H9 (cell line): ENCODE measurements around the gene IRAK4. TPM values are rescaled to one million over a fixed set of nuclear protein-coding genes. Genes with fewer than 3 reads are reported as not detected.

Experiments
- DNase-seq: peaks from one replicate; pipeline ENCODE4 v3.0.0-alpha.2; 2017
- H2AFZ ChIP-seq: one replicate; pipeline ENCODE4 v1.6.1; 2013; ENCODE audit warnings: mild to moderate bottlenecking, low read length, control low read depth, moderate library complexity
- H2AK5ac ChIP-seq: 2 replicates; pipeline ENCODE4 v1.6.1; 2013; ENCODE audit warnings: low read length, control low read depth, mixed read lengths; ENCODE audit not compliant: insufficient read length
- H2BK120ac ChIP-seq: one replicate; pipeline ENCODE4 v1.6.1; 2013; ENCODE audit warnings: low read depth, mild to moderate bottlenecking, low read length, control low read depth, inconsistent platforms; ENCODE audit not compliant: poor library complexity, severe bottlenecking
- H2BK12ac ChIP-seq: 2 replicates; pipeline ENCODE4 v1.6.1; 2013; ENCODE audit warnings: low read length, control low read depth, mixed read lengths, low read depth; ENCODE audit not compliant: insufficient read length
- H2BK15ac ChIP-seq: 2 replicates; pipeline ENCODE4 v1.6.1; 2013; ENCODE audit warnings: low read depth, low read length, control low read depth
- H2BK20ac ChIP-seq: one replicate; pipeline ENCODE4 v1.6.1; 2013; ENCODE audit warnings: low read depth, mild to moderate bottlenecking, low read length, control low read depth, inconsistent platforms; ENCODE audit not compliant: poor library complexity, severe bottlenecking
- H2BK5ac ChIP-seq: 2 replicates; pipeline ENCODE4 v1.6.1; 2013; ENCODE audit warnings: low read length, control low read depth, mixed read lengths; ENCODE audit not compliant: insufficient read length
- H3K14ac ChIP-seq: 2 replicates; pipeline ENCODE4 v1.6.1; 2013; ENCODE audit warnings: low read length, control low read depth; ENCODE audit not compliant: insufficient read depth
- H3K18ac ChIP-seq: 2 replicates; pipeline ENCODE4 v1.6.1; 2013; ENCODE audit warnings: low read depth, mild to moderate bottlenecking, mixed read lengths, low read length, control low read depth; ENCODE audit not compliant: insufficient read length
- H3K23ac ChIP-seq: 2 replicates; pipeline ENCODE4 v1.6.1; 2013; ENCODE audit warnings: low read length, control low read depth, mixed read lengths, low read depth; ENCODE audit not compliant: insufficient read length
- H3K23me2 ChIP-seq: 2 replicates; pipeline ENCODE4 v1.6.1; 2013; ENCODE audit warnings: low read depth, mild to moderate bottlenecking, mixed read lengths, low read length, control low read depth; ENCODE audit not compliant: insufficient read length, poor library complexity, severe bottlenecking
- H3K27ac ChIP-seq: 2 replicates; pipeline ENCODE4 v1.5.1; 2013; ENCODE audit warnings: low read length, control low read depth, mixed read lengths, low read depth; ENCODE audit not compliant: insufficient read length
- H3K27me3 ChIP-seq: 2 replicates; pipeline ENCODE4 v1.6.1; 2013; ENCODE audit warnings: low read length, control low read depth, inconsistent platforms; ENCODE audit not compliant: insufficient read depth
- H3K4ac ChIP-seq: 2 replicates; pipeline ENCODE4 v1.6.1; 2013; ENCODE audit warnings: low read depth, mild to moderate bottlenecking, control low read depth, inconsistent platforms, low read length, moderate library complexity
- H3K4me1 ChIP-seq: 2 replicates; pipeline ENCODE4 v1.6.1; 2013; ENCODE audit warnings: low read length, control low read depth, inconsistent platforms; ENCODE audit not compliant: insufficient read depth
- H3K4me2 ChIP-seq: 2 replicates; pipeline ENCODE4 v1.6.1; 2013; ENCODE audit warnings: low read length, control low read depth, mixed read lengths; ENCODE audit not compliant: insufficient read length, insufficient read depth
- H3K56ac ChIP-seq: 2 replicates; pipeline ENCODE4 v1.6.1; 2013; ENCODE audit warnings: low read depth, mild to moderate bottlenecking, mixed read lengths, low read length, control low read depth; ENCODE audit not compliant: insufficient read length
- H3K79me1 ChIP-seq: 2 replicates; pipeline ENCODE4 v1.6.1; 2013; ENCODE audit warnings: low read depth, mild to moderate bottlenecking, moderate library complexity, low read length, control low read depth, inconsistent platforms; ENCODE audit not compliant: insufficient read depth, poor library complexity, severe bottlenecking
- H3K79me2 ChIP-seq: 2 replicates; pipeline ENCODE4 v1.6.1; 2013; ENCODE audit warnings: low read length, control low read depth, inconsistent platforms; ENCODE audit not compliant: insufficient read depth
- H3K9ac ChIP-seq: 2 replicates; pipeline ENCODE4 v1.6.1; 2013; ENCODE audit warnings: low read length, control low read depth, mixed read lengths; ENCODE audit not compliant: insufficient read length; ENCODE audit errors: extremely low read depth
- H3K9me3 ChIP-seq: one replicate; pipeline ENCODE4 v1.6.1; 2013; ENCODE audit warnings: low read depth, low read length, inconsistent platforms; ENCODE audit not compliant: control insufficient read depth
- H3T11ph ChIP-seq: one replicate; pipeline ENCODE4 v1.6.1; 2013; ENCODE audit warnings: mild to moderate bottlenecking, low read length, control low read depth, inconsistent platforms
- H4K20me1 ChIP-seq: one replicate; pipeline ENCODE4 v1.6.1; 2013; ENCODE audit not compliant: control insufficient read depth, insufficient read length, insufficient read depth
- H4K5ac ChIP-seq: 2 replicates; pipeline ENCODE4 v1.6.1; 2013; ENCODE audit warnings: low read depth, mild to moderate bottlenecking, mixed read lengths, low read length, control low read depth; ENCODE audit not compliant: insufficient read length
- H4K8ac ChIP-seq: replicated peaks from 2 replicates; pipeline ENCODE4 v1.6.1; 2013; ENCODE audit warnings: low read length, control low read depth, mixed read lengths, low read depth; ENCODE audit not compliant: insufficient read length
- H4K91ac ChIP-seq: 2 replicates; pipeline ENCODE4 v1.6.1; 2013; ENCODE audit warnings: low read depth, mild to moderate bottlenecking, moderate library complexity, mixed read lengths, low read length, control low read depth; ENCODE audit not compliant: insufficient read length
- H3K27ac Mint-ChIP-seq, 3 experiments: 2 replicates in 2 of 3; 3 replicates in 1 of 3; pipeline ENCODE4 v1.8.0; 2020 to 2021; ENCODE audit warnings: mixed read lengths in 3 of 3, mild to moderate bottlenecking in 1 of 3, moderate library complexity in 1 of 3
- H3K27me3 Mint-ChIP-seq: 2 replicates; pipeline ENCODE4 v1.8.0; 2021; ENCODE audit warnings: low read depth, mild to moderate bottlenecking, moderate library complexity, mixed read lengths
- H3K36me3 Mint-ChIP-seq, 3 experiments: 2 replicates in 2 of 3; 3 replicates in 1 of 3; pipeline ENCODE4 v1.8.0; 2020 to 2021; ENCODE audit warnings: low read depth in 3 of 3, mixed read lengths in 3 of 3; ENCODE audit not compliant: insufficient read depth in 1 of 3
- H3K4me1 Mint-ChIP-seq, 2 experiments: 2 replicates each; pipeline ENCODE4 v1.8.0; 2020; ENCODE audit warnings: mixed read lengths in 2 of 2
- H3K4me3 Mint-ChIP-seq, 2 experiments: 2 replicates in 1 of 2; 3 replicates in 1 of 2; pipeline ENCODE4 v1.8.0; 2020 to 2021; ENCODE audit warnings: mild to moderate bottlenecking in 2 of 2, mixed read lengths in 2 of 2, moderate library complexity in 1 of 2
- H3K9me3 Mint-ChIP-seq, 2 experiments: 2 replicates in 1 of 2; 3 replicates in 1 of 2; pipeline ENCODE4 v1.8.0; 2020; ENCODE audit warnings: mild to moderate bottlenecking in 2 of 2, mixed read lengths in 2 of 2, moderate library complexity in 1 of 2
- CTCF ChIP-seq: fragments of 200-600 bp; sonication (generic); conservative IDR thresholded peaks from 3 replicates; pipeline ENCODE4 v1.8.0; 2021; ENCODE audit warnings: antibody characterized with exemption, mild to moderate bottlenecking
- WGBS: extraction: QIAGEN DNeasy Blood & Tissue Kit; methylation state at CpG from one replicate; pipeline ENCODE4 v1.1.7; 2013; ENCODE audit warnings: missing lambda C conversion rate, low lambda C conversion rate, mixed read lengths; ENCODE audit not compliant: insufficient read length; ENCODE audit errors: extremely low coverage; 5-methylcytosine and 5-hydroxymethylcytosine counted together
- total RNA-seq: library from RNA; stranded (reverse); gene quantifications from 2 replicates; pipeline ENCODE4 v1.2.1, GENCODE V29; 2021

Gene IRAK4
- total RNA-seq, 1 experiment from 2014 or later: 3.0 TPM

GRCh38 chr12:43728117-43728516, 30.6 kb upstream of the IRAK4 start:
- no peak overlapping the region for H3K4me2 ChIP-seq
- no peak overlapping the region for H3K4ac ChIP-seq
- Mint-ChIP-seq H3K27me3 (no peaks in the 10 kb centered on the region), H3K4me3 (no peak overlapping the region), H3K4me1 (peaks cover 10 to 11% of the 10 kb centered on the region in 2 experiments), H3K36me3 (peaks cover 0 to 6% (median 2%) of the 10 kb centered on the region in 3 experiments; a peak in 3 of 7 replicates), H3K9me3 (peaks cover 0 to 3% of the 10 kb centered on the region in 2 experiments; a peak in 1 of 5 replicates), H3K27ac (no peak overlapping the region)
- H2AK5ac ChIP-seq: no peak overlapping the region
- H2BK12ac ChIP-seq: no peak overlapping the region
- no peak overlapping the region for H3K18ac ChIP-seq
- no peak overlapping the region for H4K8ac ChIP-seq
- H2BK20ac ChIP-seq: no peak overlapping the region
- H2BK15ac ChIP-seq: no peak overlapping the region
- no peaks in the 10 kb centered on the region for H3K79me1 ChIP-seq
- H3K27ac ChIP-seq: no peak overlapping the region
- no peak overlapping the region for H4K5ac ChIP-seq
- no peak overlapping the region for H2AFZ ChIP-seq
- no peaks in the 10 kb centered on the region for H3K79me2 ChIP-seq
- H3K14ac ChIP-seq: no peak overlapping the region
- H3K27me3 ChIP-seq: no peaks in the 10 kb centered on the region
- H3K9ac ChIP-seq: no peak overlapping the region
- no peak overlapping the region for H3K23ac ChIP-seq
- no peak overlapping the region for H3T11ph ChIP-seq
- no peak overlapping the region for H3K56ac ChIP-seq
- no CpG with 5 or more reads among the region's 2 CpGs for WGBS
- no peaks in the 10 kb centered on the region for H3K23me2 ChIP-seq
- H2BK120ac ChIP-seq: no peak overlapping the region
- H4K20me1 ChIP-seq: no peaks in the 10 kb centered on the region
- no peak overlapping the region for H2BK5ac ChIP-seq
- H3K4me1 ChIP-seq: no peaks in the 10 kb centered on the region
- H4K91ac ChIP-seq: no peak overlapping the region
- no peaks in the 10 kb centered on the region for H3K9me3 ChIP-seq
- no peak for DNase-seq
- peak; percentile 57; the same call in 2 of the 3 replicates for TF ChIP-seq CTCF
